ENCODE results near the gene SLC35F4.

GRCh38 chr14:57739516-57739915 is 126.4 kb downstream of the SLC35F4 start:
- TF ChIP-seq CTCF (IDR thresholded peaks at IDR 0.05) (no peak), POLR2A (IDR thresholded peaks at IDR 0.05) (no peak)
